ENCODE results near the gene SBF2.
A peak's percentile ranks its signal among the peaks of the same experiment; 100 is the strongest.
"Not testable (repeated sequence)": the region's sequence is repeated elsewhere in the genome, so short reads cannot be mapped to it uniquely, and the experiment has no call there.

SBF2 gene

DNA sequence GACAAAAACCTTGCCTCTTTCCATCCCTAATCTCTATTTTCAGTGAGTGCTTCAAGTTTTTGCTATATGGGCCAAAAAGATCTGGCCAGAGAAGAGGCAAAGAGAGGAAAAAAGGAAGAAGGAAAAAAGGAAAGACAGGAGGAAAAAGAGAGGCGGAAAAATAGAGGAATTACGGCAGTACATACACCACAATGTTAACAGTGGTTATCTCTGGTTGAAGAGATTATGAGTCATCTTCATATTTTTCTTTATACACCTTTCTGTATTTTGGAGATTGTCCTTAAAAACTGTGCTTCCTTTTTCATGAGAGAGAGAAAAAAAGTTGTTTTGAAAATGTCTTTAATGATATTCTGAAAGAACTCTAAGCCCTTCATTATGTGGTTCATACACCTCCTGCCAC is 133.7 kb downstream of the SBF2 start:
- FAIRE-seq, result no peak

DNA sequence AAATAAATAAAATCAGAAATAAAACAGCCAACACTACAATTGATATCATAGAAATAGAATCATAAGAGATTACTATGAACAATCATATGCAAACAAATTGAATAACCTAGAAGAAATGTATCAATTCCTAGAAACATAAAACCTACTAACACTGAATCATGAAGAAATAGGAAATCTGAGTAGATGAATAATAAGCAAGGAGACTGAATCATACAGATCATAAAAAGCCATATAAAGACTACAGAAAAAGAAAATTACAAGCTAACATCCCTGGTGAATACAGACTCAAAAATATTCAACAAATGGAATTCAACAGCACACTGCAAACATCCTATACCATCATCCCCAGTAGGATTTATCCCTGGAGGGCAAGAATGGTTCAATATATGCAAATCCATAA is 135.6 kb downstream of the SBF2 start:
- no peak for FAIRE-seq

DNA sequence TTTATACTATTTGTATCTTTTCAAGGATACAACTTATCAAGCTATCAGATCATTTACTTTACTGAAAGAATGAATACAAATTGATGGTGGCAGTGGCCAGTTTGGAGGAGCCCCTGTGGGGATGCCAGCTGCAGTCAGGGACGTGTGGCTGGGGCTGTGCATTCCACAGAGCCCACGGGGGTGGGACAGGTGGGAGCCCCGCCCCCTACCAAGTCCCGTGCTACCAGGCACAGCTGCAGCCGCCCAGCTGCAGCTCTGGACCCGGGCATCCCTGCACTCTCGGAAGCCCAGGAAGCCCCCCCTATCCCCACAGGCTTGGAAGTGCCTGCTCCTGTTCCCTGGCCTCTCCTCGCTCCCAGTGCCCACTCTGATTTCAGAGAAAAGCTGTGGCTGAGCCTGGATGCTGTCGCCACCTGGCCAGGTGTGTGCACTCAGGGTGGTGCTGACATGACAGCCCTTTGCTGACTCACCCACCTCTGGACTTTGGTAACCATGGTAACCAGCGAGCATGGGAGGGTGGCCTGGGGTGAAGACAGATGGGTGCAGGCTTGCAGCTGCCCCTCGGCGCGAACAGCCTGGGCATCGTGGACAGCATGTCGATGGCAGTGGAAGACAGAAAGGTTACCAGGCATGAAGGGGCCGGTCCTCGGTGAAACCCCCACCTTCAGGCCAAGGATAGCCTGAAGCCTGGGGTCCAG is 138.1 kb downstream of the SBF2 start:
- FAIRE-seq, result no peak

GRCh38 chr11:10150800-10151199 is 143.2 kb downstream of the SBF2 start:
- FAIRE-seq, result no peak

GRCh38 chr11:10149553-10149952 is 144.5 kb downstream of the SBF2 start:
- no peak for FAIRE-seq

DNA sequence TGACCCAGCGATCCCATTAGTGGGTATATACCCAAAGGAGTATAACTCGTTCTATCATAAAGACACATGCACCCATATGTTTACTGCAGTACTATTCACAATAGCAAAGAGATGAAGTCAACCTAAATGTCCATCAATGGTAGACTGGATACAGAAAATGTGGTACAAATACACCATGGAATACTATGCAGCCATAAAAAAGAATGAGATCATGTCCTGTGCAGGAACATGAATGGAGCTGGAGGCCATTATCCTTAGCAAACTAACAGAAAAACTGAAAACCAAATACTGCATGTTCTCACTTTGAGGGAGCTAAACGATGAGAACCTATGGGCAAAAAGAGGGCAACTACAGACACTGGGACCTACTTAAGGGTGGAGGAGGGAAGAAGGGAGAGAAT is 146.8 kb downstream of the SBF2 start:
- no peak for FAIRE-seq

- FAIRE-seq, result no peak
Observed at GRCh38 chr11:10144954-10145353, 149.1 kb downstream of the SBF2 start.

DNA sequence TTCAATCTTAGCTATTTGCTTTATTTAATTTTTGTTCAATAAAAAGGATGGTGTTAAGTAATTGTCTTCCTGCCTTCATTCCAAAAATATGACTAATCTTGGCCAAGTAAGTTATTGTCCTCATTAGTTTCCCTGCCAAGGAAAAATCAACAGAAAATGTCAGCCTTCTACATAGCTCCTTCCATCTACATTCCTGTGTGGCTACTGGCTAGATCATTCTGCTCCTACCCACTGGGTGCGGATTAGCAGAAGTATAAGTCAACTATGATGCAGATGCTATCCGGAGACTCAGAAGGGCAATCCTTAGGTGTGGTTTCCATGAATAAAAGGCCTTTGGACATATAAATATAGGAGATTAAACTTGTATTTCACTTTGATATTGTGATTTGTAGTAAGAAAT is 154.4 kb downstream of the SBF2 start:
- FAIRE-seq, result no peak

DNA sequence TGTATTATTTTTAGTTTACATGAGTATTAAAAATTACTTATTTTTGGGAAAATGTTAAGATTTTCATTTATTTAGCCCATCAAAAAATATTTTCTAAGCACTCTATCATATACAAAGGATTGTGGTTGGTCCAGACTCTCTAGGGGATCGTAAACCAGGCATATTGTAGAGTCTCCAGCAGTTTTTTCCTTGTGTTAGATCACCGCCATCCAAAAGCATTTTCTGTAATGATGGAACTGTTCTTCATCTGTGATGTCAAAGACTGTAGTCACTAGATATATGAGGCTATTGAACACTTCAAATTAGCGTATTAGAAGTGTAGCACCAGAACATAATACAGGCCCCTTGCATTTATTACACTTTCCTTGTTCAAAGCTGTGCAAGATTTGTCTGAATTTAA is 154.9 kb downstream of the SBF2 start:
- FAIRE-seq, result no peak

GRCh38 chr11:10134975-10135481 is 159.0 kb downstream of the SBF2 start:
- no peak for FAIRE-seq

DNA sequence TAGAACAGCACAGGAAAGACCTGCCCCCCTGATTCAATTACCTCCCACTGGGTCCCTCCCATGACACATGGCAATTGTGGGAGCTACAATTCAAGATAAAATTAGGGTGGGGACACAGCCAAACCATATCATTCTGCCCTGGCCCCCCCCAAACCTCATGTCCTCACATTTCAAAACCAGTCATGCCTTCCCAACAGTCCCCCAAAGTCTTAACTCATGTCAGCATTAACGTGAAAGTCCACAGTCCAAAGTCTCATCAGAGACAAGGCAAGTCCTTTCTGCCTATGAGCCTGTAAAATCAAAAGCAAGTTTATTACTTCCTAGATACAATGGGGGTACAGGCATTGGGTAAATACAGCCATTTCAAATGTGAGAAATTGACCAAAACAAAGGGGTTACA is 159.8 kb downstream of the SBF2 start:
- FAIRE-seq, result not testable (repeated sequence)

DNA sequence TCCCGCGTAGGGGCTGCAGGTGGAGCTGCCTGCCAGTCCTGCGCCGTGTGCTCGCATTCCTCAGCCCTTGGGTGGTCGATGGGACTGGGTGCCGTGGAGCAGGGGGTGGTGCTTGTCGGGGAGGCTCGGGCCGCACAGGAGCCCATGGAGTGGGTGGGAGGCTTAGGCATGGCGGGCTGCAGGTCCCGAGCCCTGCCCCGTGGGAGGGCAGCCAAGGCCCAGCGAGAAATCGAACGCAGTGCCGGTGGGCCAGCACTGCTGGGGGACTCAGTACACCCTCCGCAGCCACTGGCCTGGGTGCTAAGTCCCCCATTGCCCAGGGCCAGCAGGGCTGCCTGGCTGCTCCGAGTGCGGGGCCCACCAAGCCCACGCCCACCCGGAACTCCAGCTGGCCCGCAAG is 160.8 kb downstream of the SBF2 start:
- not testable (repeated sequence) for FAIRE-seq

DNA sequence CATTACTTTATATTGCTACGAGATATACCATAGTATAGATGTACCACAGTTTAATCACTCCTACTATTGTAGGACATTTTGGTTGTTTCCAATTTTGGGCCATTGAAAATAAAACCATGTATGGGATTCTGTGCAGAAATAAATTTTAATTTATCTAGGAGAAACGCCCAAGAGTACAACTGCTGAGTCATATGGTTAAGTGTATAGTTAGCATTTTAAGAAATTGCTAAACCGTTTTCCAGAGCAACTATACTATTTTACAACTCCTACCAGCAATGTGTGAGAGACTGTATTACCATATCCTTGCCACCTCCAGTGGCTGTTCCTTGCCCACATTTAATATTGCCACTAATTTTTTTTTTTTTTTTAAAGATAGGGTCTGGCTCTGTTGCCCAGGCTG is 163.1 kb downstream of the SBF2 start:
- FAIRE-seq, result no peak

DNA sequence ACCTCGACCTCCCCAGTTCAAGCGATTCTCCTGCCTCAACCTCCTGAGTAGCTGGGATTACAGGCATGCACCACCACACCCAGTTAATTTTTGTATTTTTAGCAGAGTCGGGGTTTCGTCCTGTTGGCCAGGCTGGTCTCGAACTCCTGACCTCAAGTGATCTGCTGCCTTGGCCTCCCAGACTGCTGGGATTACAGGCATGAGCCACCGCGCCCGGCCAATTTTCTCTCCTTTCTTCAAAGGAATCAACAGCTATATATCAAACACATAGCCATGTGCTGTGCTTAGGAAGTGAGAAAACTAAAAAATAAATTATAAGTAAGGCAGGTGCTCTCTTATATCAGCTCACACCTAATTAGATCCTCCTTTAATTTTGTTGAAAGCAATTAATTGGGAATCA is 164.8 kb downstream of the SBF2 start:
- FAIRE-seq, result not testable (repeated sequence)

- FAIRE-seq, result no peak
Observed at GRCh38 chr11:10125522-10126133, 168.4 kb downstream of the SBF2 start.

DNA sequence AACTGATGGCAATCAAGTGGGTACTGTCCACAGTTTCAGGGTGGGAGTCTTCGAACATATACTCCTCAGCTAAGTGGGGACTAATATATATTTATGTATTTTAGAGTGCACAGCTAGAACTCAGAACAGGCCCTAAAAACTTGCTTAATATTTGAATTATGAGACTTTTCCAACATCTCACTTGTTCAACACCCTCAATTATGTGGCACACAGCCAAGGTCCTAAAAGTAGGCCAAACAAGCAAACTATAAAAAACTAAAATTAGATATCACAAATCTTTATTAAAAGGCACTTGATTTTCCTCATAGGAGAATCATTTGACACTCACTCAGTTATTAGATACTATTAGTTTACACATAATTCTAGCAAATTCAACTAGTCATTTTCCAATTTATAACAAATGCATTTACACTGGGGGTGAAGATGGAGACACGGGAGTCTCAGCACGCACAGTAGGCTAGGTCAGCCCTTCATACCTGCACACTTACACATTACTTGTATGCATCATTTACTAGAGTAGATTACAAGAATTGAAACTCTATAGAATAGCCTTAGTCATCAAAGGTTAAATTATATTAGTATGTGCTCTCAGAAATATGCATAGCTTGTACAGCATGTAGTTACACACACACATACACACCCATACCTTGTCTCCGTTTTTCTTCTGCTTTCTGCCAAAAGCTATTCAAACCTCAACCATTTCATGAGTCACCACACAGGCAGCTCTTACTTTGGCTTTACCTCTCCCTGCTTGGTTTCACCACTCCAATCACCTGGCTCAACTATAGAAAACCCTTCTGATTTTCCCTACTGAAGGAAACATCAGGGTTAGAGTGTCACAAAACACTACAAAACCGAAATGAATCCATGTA is 171.5 kb downstream of the SBF2 start:
- no peak for FAIRE-seq

- FAIRE-seq, result no peak
Observed at GRCh38 chr11:10118865-10119264, 175.2 kb downstream of the SBF2 start.

- FAIRE-seq, result no peak
Observed at GRCh38 chr11:10117709-10118351, 176.2 kb downstream of the SBF2 start.

GRCh38 chr11:10116588-10116987 is 177.4 kb downstream of the SBF2 start:
- FAIRE-seq, result peak; percentile 6

- FAIRE-seq, result peak; percentile 46
Observed at GRCh38 chr11:10114593-10115404, 179.2 kb downstream of the SBF2 start.

DNA sequence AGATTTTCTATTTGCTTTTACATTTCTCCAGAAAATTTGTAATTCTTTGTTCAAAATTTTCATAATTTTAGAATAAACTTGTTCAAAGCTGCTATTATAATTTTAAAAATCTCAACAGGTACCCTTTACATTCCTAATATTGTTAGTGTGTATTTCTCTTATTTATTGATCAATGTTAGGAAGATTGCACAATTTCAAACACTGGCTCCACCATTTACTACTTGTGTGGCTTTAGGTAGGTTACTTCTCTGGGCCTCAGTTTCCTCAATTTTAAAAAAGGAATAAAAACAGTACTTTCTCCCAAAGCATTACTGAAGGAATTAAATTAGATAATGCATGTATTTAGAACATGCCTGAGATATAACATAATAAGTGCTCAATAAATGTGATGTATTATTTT is 180.2 kb downstream of the SBF2 start:
- peak; percentile 75 for FAIRE-seq

DNA sequence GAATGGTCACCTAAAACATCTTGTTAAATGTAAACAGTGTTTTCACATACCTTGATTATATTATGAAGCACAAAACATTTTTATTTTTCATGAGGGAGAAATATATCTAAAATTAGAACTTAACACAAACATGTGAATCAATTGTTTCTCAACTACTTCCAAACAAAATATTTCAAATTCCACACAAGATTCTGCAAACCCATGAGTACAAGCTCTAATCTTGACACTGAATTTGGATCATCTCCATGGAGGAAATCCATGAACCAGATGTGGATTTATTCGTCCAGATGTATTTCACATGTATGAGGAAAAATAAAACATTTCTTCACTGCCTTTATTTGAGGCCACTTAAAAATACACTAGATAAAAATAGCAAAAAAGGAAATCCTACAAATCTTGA is 184.2 kb downstream of the SBF2 start:
- FAIRE-seq, result peak; percentile 17

All from G401.6 (cell line).